Inferior parietal cortex (tissue), 1 donor: ENCODE measurements around the gene CNTFR.
A peak's percentile ranks its signal among the peaks of the same experiment; 100 is the strongest.

Experiments
- DNase-seq: peaks from one replicate; pipeline ENCODE4 v3.0.0-alpha.2; 2016; ENCODE audit errors: extremely low spot score

CNTFR gene

DNA sequence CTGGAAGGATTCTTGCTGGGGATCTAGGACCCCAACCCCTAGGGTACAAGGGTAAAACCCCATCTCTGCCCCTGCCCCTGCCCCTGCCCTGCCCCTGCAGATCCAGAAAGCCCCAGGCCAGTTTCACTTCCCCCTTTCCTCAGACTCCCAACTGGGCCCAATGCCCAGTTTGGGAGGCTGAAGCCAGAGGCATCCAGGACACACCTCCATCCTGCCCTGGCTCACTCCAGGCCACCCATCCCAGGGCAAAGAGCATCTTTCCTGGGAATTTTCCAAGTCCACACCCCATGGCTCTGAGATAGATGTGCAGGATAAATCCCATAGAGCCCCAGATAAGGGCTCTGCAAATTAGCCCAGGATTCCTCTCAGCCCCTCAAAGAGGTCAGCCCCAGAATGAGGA is 17.4 kb downstream of the CNTFR start:
- no peak for DNase-seq

DNA sequence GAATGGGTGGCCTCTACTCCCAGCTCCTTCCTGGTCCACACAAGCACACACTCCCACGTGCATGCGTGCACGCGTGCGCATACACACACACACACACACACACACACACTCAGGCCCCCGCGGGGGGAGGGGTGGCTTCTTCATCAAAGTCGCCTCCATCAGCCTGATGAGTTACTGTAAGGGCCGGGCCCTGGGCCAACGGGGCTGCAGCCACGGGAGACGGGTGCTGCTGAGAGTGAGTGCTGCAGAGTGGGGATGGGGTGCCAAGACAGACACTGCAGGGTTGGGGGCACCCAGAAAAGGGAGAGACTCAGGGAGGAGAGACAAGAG is 18.1 kb downstream of the CNTFR start:
- no peak for DNase-seq

DNA sequence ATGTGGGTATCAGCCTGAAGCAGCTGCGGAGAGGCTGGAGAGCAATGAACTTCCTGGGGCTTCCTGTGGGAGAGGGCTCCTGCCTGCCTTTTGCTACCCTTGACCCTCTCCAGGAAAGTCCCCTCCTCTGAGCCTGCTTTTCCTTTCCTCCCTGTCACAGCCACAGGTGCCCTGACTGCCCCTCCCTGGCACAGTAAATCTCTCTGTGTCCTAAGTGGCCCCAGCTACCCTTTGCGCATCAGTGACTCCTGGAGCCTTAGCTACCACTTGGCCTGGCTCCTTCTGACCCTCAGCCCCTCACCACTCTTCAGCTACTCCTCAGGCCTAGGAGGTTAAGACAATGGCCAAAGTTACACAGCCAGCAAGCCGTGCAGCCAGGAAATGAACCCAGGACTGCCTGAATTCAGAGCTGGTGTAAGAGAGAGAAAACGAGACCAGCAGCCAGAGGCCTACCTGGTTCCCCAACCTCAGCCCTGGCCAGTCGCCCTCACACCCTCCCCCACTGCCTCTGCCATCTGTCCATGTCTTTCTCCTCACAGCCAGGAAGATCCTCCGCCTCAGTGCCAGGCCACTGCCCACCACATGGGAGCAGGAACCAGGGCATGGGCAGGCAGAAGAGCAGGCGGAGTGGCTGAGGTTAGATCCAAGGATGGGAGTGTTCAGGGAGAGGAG is 18.6 kb downstream of the CNTFR start:
- no peak for DNase-seq

DNA sequence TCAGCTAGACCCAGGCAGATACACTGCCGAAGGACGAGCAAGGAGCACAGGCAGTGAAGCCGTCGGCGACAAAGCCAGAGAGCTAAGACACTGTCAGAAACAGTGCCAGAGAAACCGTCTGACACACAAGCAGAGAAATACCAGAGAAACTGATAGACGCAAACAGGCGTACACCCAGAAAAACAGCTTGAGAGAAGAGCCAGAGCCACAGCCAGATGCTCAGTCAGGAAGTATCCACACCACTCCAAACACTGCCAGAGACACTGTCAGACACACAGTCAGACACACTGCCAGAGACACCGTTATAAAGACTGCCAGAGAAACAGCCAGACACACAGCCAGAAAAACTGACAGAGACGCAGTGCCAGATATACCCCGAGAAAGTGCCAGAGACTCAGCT is 19.1 kb downstream of the CNTFR start:
- DNase-seq, result no peak

DNA sequence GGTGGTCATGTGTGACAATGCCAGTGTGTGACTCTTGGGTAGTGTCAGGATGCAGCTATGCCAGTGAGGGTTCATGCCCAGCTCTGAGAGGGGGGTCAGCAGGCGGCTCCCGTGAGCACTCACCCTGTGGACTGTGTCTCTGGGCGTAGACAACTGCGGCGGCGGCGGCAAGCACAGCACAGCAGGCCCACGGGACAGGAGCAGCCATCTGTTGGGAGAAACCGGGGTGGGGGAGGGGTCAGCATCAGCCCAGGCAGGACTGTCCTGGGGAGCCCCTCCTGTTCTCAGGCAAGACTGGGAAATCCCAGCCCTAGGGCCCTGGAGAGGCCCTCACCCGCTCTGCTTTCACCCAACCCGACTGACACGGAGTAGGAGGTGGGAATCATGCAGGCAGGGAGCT is 20.8 kb downstream of the CNTFR start:
- DNase-seq, result no peak

DNA sequence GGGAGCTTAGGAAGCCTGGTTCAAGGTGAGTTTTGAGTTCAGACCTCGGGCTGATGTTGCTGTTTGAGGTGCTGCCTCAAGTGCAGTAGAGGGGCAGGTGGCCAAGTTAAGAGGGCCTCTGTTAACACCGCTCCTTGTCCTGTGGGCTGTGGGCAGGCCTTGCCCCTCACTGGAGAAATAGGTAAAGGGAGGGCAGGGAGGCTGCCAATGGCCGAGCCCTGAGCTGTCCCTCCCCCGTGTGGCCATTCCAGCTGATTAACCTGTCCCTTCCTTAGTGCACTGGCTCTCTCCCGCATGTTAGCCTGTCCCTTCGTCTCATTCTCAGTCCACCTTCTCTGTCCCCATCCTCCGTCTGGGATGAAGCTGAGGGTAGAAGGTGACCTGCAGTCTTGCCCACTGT is 21.4 kb downstream of the CNTFR start:
- DNase-seq, result no peak

DNA sequence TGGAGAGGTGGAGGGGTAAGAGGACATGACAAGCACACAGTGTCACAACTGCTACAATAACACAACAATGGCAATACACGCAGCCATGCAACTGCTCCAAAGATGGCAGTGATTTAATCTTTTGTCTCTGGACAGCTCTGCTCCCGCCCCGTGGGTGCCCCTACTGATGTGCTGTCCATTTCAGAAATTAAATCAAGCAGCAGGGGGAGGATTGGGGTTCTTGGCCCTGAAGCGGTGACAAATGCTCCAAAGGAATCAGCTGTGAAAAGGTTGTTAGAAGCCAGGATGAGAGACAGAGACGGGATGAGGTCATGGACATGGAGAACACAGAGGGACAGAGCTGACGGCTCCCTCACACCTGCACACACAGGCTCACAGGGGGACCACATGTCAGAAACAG is 22.6 kb downstream of the CNTFR start:
- DNase-seq, result no peak

DNA sequence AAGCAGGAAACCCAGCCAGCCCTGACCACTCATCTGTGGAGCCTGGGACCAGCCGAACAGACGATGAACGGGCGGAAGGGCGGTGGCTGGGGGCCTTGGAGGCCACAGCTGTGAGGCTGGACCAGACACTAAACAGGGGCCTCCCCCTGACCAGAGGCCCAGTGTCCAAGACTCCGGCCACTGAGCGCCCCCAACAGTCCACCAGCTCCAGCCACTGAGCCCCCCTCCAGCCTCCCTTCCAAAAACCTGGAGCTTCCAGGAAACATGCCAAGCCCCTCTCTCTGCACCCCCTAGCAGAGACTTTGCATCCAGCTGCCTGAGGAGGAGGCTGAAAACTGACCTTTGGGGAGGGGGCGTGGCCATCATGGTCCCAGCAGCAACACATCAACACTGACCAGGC is 23.2 kb downstream of the CNTFR start:
- no peak for DNase-seq

DNA sequence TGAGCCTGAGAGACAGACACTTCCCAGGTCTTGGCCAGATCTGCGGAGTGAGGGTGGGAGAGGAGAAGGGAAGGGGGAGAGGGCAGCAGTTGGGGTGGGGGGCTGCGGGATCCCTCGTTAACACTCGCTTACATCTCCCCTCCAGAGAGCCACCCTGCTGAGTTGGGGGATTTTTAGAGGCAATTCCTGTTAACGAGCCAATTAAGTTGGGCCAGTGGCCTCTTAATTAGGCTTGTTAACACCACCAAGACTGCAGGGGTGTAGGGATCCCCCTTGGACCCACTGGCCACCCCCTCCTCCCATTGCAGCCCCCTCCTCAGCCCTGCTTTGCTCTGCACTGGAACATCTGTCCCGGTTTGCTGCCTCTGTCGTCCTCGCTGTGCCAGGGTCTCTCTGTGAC is 23.7 kb downstream of the CNTFR start:
- DNase-seq, result no peak

DNA sequence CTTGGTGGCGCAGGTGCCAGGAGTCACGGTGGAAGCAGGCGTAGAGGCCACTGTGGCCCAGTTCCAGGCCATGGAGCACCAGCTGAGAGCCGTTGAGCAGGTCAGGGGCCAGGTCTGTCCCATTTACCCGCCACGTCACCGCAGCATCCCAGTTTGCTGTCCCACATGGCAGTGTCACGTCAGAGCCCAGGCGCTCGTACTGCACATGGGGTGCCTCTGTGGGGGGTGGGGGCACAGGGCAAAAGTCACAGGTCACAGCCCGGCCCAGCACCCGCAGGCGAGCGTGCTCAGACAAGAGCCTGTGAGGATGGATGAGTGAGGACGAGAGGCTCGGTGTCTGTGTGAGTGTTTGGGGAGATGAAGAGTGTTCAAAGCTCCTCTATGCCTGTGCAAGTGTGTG is 24.9 kb downstream of the CNTFR start:
- no peak for DNase-seq

DNA sequence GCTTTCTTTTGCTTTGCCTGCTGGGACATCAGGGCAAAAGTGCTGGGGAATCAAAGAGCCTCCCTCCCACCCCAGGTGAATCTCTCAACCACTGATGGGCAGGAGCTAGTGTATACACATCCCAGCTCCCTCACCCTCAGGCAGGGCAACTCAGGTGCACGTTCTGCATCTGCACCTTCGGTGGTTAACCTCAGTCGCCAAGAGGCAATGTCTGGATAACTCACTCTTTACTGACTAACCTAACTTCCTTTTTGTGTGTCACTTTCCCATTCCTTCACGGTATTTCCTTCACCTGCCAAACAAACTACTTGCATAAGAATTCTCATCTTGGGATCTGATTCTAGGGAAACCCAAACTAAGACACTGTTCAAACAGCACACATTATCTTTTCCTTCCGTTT is 26.3 kb downstream of the CNTFR start:
- no peak for DNase-seq

DNA sequence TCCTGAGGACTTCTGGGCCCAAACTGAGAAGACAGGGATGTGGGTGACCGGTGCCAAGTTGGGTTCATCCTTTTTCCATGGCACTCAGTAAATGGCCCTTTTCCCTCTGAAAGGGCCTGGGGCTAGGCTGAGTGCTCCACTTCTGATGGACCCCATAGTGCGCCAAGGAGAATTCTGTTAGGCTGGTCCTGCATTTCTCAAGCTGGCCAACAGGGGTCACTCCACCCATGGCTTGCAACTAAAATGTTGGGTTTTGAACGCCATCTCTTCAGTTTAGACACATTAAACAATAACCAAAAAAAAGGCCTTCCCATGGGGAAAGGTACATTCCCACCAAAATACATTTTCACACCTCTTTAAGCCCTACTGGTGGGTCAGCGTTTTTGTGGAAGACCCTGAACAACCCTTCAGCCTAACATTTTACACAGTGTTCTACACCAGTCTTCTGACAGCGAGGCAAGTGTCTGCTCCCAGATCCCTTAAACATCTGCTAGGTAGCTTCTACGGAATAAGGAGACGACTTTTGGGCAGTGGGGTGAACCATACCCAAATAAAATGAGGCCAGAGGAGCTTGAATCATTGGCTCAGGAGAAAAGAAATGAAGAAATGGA is 27.3 kb downstream of the CNTFR start:
- no peak for DNase-seq

DNA sequence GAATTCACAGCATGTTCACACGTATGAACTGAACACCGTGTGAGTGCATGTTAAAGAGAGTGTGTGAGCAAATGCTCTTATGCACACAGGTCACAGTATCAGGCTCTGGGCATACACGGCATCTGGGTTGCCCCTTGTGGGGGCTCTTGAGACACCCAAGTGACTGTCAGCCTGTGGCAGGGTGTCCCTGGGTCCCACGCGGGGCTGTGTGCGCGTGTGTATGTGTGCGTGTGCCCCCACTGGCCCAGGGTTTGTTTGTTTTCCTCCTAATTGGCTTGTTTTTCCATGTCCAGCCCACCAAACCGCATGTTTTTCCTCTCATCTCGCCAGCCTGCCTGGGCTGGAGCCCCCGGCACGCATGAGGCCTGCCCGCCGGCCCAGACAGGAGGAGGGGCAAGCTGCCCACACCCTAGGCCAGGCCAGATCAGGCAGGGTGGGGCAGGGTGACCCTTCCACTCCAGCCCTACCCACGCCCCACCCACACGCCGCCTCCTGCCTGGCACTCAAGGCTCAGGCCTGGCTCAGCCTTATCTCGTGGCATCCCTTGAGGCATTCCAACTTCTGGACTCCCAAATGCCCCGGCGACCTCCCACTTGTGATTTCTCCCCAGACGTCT is 28.8 kb downstream of the CNTFR start:
- no peak for DNase-seq

DNA sequence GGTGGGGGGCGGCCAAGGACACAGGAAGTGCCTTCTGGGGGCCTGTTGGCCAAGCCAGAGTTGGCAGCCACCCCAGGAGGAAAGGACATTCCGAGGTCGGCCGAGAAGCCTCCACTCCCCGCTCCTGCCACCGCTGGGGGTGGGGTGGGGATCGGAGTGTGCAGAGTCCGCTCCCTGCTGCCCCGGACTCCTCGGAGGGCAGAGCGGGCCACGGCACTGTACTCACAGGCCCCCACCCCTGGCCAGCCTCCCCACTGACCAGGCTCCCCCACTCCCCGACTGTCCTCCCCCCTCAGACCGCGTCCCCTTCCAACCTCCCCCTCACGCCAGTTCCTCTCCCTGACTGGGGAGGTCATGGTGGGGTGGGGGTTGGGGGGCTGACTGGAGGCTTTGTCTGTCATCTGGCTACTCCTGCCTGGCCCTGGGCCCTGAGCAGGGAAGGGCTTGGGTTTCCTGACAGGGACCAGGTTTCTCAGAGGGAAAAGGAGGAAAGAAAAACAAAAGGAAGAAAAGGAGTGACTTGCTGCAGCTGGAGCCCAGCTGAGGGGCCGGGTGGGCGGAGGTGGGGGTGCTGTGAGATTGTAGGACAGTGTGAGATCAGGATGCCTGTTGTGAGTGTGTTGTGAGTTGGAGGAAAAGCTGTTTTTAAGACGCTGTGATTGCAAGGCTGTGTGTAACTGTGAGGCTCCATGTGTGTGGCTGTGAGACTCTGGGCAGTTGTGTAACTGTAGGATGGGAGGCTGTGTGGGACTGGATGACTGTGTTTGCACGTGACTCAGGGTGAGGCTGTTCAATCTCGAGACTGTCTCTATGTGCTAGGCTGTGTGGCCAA is 29.7 kb downstream of the CNTFR start:
- DNase-seq, result peak; percentile 43

DNA sequence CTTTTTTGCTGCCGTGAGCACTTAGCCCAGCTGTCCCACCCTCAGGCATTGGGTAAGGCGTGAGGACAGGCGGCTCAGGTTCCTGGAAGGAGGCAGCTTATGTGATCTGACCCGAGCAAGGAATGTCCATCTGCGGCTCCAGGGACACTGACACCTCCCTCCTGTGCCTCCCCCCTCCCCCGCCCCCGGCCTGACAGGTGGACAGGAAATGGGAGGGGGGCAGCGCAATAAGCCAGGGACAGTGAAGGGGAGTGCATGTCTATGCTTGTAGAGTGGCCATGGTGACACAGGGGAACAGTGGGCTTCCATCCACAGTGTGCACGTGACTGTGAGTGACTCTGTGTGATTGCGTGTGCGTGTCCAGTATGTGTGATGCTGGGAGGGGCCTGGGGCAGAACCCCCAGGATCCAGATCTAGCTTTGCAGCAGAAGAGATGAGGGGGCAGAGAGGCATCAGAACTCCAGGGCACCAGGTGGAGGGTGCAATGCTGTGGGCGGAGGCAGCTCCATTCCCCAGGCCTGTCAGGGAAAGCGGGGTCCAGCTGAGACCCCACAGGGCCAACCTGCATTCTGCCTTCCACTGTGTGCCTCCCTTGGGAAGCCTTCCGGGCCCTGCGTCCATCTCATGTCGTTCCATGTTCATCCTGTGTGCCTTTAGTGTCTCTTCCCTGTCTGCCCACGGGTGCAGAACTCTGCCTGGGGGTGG is 30.5 kb downstream of the CNTFR start:
- DNase-seq, result no peak

DNA sequence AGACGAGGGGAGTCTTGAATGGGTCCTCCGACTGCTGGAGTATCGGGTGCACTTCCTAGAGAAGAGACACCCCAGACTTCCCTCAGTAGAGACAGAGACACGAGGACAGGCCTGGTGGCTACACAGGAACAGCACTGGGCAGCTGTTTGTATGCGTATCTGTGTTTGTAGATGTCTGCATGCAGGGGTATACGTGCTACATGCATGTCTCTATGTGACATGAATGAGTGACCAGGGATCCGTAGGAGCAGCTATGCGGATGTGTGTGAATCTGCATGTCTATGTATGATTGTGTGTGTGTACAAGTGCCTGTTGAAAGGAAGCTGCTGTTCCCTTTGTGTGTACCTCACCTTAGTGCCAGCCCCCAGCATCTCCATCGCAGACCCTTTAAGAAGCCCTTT is 31.2 kb downstream of the CNTFR start:
- no peak for DNase-seq

DNA sequence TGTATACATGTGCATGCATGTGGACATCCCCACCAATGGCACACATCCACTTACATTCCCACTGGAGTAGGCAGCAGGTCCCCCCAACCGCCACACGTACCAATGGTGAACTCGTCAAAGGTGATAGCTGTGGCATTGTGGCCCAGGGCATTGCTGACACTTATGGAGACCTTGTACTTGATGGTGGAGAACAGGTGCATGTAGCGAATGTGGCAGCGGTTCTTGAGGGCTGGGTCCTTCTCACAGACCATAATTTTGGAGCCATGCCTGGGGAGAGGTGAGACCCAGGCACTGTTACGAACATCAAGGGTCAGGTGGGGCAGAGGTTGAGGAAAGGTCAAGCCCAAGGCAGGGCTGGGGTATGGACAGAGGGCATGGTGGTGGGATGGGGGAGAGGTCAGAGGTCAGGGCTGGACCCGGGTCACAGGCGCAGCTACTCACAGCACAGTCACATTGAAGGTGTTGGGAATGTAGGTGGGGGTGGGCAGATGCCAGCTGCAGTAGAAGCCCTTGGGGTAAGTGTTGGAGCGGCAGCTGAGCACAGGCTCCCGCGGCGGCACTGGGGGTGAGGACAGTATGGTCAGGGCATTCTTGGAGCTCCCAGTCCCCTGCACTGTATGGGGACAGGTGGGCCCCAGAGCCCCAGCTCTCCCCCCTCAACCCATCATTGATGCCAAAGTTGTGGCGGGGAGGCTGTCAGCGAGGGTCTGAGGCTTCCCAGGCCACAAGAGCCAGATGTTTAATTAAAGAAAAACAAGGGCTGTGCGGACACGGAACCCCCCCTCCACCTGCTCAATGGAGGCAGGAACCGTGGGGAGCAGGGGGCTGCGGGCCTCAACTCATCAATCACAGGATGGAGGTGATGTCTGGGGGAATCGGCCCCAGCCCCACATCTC is 31.9 kb downstream of the CNTFR start:
- DNase-seq, result no peak

DNA sequence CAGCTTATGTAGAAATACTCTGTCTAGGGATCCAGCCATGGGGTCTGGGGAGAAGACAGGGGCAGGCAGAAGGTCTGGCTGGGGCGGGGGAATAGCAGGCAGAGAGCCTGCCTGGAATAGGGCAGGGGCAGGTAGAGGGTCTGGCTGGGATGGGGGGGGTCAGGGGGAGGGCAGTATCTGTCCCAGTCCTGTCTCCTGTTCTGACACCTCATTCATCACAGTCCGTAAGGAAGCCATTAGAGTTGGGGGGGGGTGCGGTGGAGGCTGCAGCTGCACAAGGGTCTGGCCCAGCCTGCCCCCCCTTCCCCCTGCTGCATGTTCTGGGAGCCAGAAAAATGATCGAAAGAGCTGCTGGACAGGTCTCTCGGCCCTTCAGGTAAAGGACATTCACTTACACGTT is 32.6 kb downstream of the CNTFR start:
- no peak for DNase-seq

DNA sequence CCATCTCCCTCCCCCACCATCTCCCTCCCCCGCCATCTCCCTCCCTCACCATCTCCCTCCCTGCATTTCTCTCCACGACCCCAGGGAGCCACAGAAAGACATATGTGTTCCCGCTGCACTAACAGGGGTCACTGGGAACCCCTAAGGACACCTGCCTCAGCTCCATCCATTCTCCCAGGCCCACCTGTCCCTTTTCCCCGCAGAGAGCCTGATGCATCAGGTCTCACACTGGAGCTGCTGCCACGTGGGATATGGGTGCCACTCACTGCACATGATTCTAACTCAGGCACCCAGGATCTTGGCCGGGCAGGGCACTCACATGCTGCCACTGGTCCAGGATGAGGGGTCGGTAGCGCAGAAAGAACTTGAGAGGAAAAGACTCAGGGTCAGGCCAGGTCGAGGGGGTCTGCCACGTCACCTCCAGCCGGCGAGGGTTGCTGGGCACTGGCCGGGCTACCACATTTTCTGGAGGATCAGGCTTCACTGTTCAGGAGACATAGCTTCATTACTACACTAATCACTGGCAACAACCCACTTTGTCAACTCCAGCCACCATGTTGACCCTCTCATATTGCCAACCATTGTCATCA is 33.5 kb downstream of the CNTFR start:
- no peak for DNase-seq

DNA sequence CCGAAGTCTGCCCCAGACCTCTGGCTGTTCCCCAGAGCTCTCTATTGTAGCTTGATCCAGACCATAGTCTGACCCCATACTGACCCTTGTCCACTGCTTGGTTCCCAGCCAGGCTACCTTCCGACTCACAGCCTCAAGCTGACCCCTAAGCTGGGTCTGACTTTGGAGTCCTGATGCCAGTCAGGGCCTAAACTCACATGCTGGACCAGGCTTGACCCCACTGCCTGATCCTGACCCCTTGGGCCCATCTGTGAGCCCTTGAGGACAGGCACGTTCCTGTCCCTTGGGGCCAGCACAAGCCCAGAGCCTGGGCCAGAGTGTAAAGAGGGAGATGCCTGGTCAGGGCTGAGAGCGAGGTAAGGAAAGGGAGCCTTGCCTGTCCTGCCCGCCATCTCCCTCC is 34.0 kb downstream of the CNTFR start:
- DNase-seq, result no peak

DNA sequence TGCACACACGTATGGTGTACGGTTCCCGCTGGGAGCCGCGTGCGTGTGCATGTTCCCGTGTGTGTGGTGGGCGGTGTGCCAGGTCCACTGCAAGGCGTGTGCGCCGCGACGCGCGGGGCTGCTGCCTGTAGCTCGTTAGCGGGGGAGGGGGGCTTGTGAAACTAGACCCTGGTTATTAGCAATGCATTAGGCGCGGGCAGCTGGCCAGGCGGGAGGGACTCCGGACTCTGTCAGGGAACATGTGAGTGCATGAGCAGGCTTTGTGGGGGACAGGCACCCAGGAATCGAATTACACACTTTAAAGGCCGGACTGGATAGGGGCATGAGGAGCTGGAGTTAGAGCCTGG is 34.5 kb downstream of the CNTFR start:
- no peak for DNase-seq
